ENCODE data around the gene ENOX1.

Gene ENOX1

DNA sequence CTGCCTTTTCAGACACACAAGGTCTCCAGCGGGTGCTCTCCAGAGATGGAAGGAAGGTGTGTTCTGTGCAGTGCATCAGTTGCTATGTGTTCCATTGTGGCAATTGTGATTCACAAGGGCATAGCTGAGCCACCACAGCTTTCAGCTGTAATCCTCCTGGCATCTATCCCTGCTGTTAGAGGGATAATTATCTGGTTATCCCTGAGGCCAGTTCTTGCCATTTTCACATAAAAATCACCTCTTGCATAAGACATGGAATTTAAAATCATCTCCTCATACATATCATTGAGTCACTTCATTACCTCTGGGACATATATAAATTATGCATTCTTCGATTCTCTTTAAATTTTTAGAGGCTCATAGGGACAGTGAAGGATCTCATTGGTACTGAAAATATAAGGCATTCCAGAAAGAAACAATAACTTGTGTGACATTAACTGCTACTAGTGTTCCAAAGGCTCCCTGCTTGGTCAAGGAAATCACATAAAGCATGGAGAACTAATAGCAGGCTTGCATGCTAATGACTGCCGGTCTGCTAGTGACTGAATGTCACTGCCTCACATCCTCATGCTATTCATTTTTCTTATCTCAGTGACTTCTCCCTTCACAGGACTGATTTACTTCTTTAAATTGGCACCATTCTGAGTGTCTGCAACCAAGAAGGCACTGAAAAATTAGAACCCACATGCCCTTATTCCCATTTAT lies 214.0 kb downstream of the ENOX1 start:
- H3K4me3 ChIP-seq (replicated peaks; ENCODE audit: low read depth, low read length): no peak overlapping the region
- DNase-seq (ENCODE audit: low read depth): peak; percentile 17
- no peak for TF ChIP-seq CTCF (IDR thresholded peaks at IDR 0.05; ENCODE audit: low read length, missing control alignments)

GRCh38 chr13:43569658-43570057 lies 217.1 kb downstream of the ENOX1 start:
- no peak overlapping the region for H3K4me3 ChIP-seq (replicated peaks; ENCODE audit: low read depth, low read length)
- TF ChIP-seq CTCF (IDR thresholded peaks at IDR 0.05; ENCODE audit: low read length, missing control alignments): no peak
- no peak for DNase-seq (ENCODE audit: low read depth)

GRCh38 chr13:43567608-43568007 lies 219.2 kb downstream of the ENOX1 start:
- no peak for TF ChIP-seq CTCF (IDR thresholded peaks at IDR 0.05; ENCODE audit: low read length, missing control alignments)
- peak; percentile 48 for DNase-seq (ENCODE audit: low read depth)
- H3K4me3 ChIP-seq (replicated peaks; ENCODE audit: low read depth, low read length): no peak overlapping the region

DNA sequence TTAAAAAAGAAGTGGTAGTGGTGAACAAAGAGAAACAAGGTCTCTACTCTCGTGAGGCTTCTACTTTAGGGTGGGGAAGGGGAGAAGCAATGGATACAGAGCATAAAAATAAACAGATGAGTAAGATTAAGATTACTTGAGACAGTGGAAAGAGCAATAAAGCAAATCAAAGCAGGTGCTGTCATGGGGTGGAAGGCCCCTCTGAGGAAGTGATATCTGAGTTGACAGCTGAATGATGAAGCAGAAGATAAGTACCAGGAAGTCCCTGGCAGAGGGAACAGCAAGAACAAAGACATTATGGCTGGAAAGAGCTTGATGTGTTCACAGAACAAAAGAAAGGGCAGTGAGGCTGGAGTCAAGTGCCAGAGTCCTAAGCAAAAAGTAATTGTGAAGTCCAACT lies 221.8 kb downstream of the ENOX1 start:
- no peak overlapping the region for H3K4me3 ChIP-seq (replicated peaks; ENCODE audit: low read depth, low read length)
- no peak for TF ChIP-seq CTCF (IDR thresholded peaks at IDR 0.05; ENCODE audit: low read length, missing control alignments)
- DNase-seq (ENCODE audit: low read depth): no peak

DNA sequence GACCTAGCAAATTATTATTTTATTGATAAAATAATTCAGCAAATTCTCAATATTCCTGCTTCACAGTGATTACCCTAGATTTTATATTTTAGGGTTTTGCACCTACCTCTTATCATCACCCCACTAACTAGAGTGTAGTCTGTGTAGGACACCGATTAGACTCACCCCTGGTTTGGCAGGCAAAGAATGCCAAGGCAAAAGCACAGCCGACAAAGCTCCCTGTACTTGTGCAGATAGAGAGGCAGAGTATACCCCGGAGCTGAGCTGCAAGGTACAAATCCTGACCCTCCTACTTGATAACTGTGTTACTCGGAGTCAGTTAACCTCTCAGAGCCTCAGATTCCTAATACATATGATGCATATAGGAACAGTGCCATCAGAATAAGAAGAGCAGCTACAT lies 225.7 kb downstream of the ENOX1 start:
- no peak for TF ChIP-seq CTCF (IDR thresholded peaks at IDR 0.05; ENCODE audit: low read length, missing control alignments)
- H3K4me3 ChIP-seq (replicated peaks; ENCODE audit: low read depth, low read length): no peak overlapping the region
- DNase-seq (ENCODE audit: low read depth): no peak

DNA sequence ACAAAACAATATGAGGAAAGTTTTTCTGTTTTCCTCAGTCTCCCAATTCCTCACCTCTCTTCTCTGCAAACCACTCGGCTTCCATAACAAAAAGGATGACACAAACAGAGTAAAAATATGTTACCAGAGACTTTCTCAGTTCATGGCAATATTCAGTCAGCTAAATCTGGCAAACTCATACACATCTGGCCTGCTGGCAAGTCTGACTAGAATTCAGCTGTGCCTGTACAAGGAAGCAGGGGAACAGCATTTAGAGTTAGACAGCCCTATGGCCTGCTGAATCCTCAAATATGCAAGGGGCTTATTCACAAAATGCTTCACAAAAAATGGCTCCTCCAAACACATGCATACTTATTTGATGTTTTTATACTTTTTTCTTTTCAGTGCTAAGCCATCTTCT lies 227.8 kb downstream of the ENOX1 start:
- TF ChIP-seq CTCF (IDR thresholded peaks at IDR 0.05; ENCODE audit: low read length, missing control alignments): no peak
- DNase-seq (ENCODE audit: low read depth): no peak
- no peak overlapping the region for H3K4me3 ChIP-seq (replicated peaks; ENCODE audit: low read depth, low read length)

GRCh38 chr13:43558326-43558725 lies 228.4 kb downstream of the ENOX1 start:
- H3K4me3 ChIP-seq (replicated peaks; ENCODE audit: low read depth, low read length): no peak overlapping the region
- peak; percentile 12 for DNase-seq (ENCODE audit: low read depth)
- TF ChIP-seq CTCF (IDR thresholded peaks at IDR 0.05; ENCODE audit: low read length, missing control alignments): no peak
